CD1c-positive myeloid dendritic cell (primary cell): ENCODE measurements around the gene MOGAT1.
A peak's percentile ranks its signal among the peaks of the same experiment; 100 is the strongest.
"Not testable (repeated sequence)": the region's sequence is repeated elsewhere in the genome, so short reads cannot be mapped to it uniquely, and the experiment has no call there.

Experiments
- DNase-seq: peaks from one replicate; pipeline ENCODE4 v3.0.0-alpha.2; 2016; ENCODE audit errors: extremely low spot score

The MOGAT1 gene

DNA sequence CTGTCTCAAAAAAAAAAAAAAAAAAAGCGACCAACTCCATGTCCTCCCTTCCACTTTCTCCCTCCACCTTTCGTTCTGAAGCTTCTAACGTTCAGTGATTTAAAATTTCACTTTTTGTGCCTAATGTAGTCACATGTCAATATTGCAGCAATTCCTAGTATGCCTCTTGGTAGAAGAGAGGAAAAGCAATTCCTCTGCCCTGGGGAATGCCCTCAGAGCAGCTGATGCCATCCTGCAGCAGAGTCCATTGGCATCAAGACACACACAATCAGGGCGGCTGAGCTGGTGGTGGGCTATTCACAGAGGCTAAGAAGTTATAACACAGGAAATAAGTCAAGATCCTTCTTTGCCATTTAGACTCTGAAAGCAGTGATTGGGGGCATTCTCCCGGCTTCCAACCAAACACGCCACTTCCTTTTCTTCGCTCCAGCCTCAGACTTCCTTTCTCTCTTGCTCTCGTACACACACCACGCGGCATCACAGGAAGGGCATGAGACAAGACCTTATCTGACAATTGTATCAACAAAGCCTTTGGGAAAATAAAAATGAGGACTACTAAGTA is 71.9 kb downstream of the MOGAT1 start:
- peak; percentile 48 for DNase-seq

DNA sequence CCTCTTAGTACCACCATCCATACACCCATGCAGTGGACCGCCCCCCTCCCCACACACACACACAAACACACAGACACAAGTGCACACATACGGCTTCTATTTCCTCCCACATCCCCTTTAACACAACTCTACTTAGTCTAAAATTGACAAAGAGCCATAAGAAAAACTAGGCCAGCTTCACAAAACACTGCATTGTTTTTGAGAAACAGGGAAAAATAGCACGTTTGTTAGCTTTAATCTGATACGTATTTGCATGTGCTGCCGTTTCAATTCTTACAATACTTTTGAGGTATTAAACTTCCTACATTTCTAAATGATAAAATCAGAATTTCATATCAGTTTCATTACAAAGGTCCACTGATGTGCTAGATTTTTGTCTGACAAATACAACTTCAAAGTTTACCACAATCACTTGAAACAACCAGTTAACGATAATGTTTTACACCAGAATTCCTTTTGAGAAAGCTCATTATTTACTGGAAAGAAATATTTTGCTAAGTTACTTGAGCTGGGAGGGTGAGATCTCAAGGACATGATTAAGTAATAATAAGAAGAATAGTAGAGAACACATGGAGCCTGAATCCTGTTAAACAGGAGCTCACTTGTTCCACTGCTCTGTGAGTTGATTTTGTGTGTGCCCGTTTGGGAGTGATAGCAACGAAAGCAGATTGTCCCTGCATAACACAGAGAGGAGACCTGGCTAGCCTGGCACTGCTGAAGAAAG is 74.5 kb downstream of the MOGAT1 start:
- no peak for DNase-seq

DNA sequence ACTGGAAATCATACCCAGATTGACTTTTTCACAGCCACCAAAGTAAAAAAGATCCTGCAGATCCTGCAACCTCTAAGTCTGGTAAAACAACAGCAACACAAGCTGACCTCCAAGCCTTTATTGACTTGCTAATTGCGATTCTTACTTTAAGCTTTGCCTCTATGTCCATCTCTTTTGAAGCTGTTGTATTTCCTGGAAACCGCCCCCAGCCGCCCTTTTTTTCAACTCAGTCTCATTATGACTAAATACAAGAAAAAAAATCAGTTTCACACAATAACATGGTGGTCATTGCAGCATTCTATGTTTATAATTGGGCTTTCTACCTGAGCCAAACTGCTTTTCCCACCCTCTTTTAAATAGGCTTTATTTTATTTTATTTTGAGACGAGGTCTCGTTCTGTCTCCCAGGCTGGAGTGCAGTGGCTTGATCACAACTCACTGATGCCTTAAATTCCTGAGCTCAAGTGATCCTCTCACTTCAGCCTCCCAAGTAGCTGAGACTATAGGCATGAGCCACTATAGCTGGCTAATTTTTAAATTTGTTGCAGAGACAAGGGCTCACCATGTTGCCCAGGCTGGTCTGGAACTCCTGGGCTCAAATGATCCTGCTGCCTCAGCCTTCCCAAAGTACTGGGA is 76.2 kb downstream of the MOGAT1 start:
- no peak for DNase-seq

DNA sequence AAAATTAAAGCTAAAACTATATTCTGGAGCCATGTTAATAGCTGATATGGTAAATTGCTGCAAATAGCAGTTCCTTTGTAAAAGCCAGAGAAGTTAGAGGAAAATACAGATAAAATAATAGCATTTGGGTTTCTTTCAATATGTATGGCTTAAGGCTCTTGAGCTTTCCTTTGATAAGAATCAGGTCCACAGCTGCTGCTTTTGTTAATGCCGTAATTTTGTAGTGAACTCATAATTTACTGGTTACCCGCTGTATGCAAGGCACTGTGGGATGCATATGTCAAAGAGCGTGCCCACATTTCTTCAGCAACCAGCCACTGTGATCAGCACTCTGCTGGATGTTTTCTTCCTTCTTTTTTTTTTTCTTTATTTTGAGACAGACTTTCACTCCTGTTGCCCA is 79.1 kb downstream of the MOGAT1 start:
- DNase-seq, result no peak

DNA sequence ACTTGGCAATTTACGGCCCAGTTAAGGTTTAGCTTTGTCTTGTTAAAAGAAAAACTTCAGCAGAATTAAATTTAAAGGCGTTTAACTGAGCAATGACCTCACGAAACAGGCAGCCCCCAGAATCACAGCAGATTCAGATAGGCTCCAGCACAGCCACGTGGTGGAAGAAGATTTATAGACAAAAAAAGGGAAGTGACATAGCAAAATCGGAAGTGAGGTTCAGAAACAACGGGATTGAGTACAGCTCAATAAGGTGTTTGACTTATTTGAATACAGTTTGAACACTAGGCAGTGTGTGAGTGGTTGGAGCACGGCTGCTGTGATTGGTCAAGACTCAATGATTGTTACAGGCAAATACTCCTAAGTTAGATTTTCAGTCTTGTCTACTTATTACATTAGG is 79.8 kb downstream of the MOGAT1 start:
- DNase-seq, result peak; percentile 51

DNA sequence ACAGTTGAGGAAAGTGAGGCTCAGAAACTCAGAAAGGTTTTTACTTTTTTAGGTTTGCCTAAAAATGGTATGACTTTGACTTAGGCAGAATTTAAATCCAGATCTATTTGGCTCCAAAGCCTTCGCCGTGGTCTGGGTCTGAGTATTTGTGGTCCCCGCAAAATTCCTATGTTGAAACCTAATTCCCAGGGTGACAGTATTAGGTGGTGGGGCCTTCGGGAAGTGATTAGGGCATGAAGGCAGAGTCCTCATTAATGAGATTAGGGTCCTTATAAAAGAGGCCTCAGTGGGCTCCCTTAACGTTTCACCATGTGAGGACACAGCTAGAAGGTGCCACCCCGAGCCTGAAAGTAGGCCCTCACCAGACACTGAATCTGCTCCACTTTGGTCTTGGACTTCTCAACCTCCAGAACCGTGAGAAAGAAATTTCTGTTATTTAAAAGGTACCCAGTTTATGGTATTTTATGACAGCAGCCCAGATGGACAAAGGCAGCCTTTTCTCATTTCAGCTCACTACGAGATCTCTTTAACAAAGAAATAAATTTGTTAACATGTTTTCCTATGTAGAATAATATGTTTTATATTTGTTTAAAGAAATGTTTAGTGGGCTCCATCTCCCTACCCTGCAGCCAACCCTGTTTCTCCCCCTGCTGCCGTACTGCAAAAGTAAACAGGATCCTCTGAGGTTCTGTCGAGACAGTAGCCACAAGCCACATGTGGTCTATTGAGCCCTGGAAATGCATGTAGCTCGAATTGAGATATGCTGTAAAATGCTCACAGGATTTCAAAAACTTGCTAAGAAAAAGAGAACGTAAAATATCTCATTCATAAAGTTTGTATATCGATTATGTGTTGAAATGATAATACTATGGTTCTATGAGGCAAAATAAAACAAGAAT is 80.6 kb downstream of the MOGAT1 start:
- DNase-seq, result no peak

DNA sequence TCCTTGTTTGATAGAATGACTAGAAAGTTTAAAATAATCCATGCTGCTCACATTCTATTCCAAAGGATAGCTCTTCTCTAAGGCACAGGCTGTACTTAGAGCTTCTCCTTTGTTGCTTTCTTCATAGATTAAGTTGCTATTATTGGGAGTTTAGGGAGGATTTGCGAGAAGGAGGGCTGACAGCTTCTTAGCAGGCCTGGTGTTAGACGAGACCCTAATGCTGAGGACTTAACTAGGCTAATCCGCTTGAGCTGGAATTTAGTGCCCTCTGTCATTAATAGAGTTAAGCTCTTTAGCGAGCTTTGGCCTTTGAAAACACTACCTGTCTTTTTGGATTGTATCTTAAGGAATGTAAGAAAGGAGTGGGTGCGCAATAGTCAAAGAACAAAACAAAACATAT is 81.3 kb downstream of the MOGAT1 start:
- no peak for DNase-seq

DNA sequence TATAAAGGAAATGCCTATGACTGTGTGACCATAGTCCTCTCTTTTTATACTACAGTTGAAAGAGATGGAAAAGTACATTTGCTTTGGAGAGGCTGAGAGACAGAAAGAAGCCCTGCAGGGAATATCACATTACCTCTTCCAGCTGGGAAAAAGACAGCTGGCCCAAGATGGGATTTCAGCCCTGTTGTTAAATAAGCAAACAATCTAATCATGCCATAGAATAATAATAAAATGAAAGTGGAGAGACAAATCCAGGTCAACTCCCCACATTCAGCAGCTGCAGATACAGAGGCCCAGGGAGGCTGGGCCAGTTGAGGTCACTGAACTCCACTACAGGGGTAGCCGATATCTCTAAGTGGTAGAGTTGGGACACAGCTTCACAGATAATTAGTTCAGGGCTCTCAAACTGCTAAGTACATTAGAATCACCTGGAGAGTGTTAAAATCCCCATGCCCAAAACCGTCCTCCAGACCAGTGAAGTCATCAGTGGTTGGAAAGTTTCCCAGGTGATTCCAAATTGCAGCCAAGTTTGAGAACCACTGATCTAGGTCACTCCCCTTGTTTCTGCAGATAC is 81.9 kb downstream of the MOGAT1 start:
- no peak for DNase-seq

DNA sequence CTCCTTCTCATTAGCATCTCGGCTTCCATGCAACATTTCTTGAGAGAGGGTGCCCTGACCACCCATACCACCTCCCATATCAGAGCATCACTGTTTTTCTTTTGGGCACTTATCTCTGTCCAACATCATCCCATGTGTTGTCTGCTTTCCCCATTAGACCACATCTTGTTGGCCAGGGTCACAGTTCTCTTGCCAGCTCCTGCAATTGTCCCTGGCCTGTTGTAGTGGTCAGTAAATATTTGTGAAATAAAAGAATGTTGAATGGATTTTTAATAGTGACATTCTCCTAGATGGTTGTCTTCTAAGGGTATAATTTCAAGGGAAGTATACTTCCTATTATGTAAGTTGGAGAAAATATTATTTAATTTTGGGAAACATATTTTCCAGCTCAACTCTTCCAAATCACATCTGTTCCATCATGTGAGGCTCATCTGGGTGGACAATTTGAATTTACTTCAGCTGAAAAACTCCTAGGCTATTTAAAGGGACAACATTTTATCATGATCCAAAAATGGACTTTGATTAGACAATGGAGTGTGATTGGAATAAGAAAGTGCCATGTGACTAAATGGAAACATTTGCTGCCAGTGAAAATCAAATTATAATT is 83.0 kb downstream of the MOGAT1 start:
- no peak for DNase-seq

DNA sequence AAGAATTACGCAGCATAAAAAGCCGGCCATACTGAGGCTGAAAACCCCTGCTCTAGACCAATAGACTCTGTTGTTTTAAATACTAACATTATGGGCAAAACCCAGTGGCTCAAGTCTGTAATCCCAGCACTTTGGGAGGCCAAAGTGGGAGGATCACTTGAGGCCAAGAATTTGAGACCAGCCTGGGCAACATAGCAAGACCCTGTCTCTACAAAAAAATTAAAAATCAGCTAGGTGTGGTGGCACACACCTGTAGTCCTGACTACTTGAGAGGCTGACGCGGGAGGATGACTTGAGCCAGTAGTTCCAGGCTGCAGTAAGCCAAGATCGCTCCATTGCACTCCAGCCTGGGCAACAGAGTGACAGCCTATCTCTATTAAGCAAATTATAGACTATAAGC is 84.1 kb downstream of the MOGAT1 start:
- DNase-seq, result not testable (repeated sequence)

DNA sequence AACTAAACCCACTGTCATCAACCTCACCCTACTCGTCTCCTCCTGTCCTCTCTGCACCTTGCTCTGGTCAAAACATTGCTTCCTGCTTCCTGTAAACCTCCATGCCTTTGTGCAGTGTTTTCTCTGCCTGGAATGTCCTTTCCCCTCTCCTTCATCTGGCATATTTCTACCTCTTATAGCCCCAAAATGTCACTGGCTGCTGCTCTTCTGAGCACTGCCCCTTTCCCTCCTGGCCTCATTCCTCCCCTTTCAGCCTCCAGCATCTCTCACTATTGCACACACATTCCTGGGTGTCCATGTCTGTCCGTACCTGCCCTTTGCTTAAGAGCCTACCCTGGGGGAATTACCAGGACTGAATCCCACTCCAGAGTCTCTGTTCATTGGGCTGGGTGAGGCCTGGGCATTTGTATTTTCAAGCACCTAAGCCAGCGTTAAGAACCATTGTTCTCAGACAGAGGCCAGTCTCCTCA is 84.9 kb downstream of the MOGAT1 start:
- DNase-seq, result no peak

DNA sequence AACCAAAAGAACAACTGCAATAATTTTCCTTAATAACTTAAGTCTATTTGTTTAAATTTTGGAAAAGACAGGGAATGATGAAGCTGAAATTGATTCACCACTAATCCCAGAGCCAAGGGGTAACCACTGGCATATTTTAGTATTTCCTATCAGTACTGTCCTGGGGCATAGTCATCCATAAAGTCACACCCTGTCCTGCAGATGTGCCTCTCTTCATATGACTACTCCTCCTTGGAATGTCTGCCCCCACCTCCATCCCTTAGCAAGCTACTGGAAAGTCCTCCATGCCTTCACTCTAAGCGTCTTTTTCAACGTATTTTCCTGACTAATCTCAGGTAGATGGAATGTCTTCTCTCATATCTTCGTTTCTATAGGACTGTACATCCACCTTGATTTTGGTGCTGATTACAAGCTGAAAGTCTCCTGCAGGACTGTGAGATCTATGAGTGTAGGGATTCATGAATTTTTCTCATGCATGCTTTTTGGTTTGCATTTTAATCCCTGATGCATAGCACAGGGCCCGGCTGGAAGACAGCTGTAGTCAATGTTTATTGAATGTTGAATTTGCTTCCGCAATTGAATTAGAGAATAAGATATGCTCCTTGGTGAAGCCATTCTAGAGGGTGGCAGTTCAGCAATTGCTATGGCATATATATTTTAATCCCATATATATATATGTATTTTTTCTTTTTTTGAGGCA is 85.6 kb downstream of the MOGAT1 start:
- DNase-seq, result no peak
